ENCODE results near the gene AAK1. TPM values are rescaled to one million over a fixed set of nuclear protein-coding genes. Genes with fewer than 3 reads are reported as not detected.

Gene AAK1
- total RNA-seq, 1 donor from 2014 or later: 72.6 TPM

GRCh38 chr2:69638630-69639029 lies 4.9 kb downstream of the AAK1 start:
- ATAC-seq: no peak
- Histone ChIP-seq H3K27me3 (no peaks in the 10 kb centered on the region), H3K9me3 (no peaks in the 10 kb centered on the region), H3K36me3 (peaks cover 3% of the 10 kb centered on the region), H3K4me1 (peaks cover 32% of the 10 kb centered on the region), H3K27ac (no peak overlapping the region), H3K4me3 (no peak overlapping the region)
- intact Hi-C loops (cut with DNase I): no loop called here
- TF ChIP-seq, protein P1, sequence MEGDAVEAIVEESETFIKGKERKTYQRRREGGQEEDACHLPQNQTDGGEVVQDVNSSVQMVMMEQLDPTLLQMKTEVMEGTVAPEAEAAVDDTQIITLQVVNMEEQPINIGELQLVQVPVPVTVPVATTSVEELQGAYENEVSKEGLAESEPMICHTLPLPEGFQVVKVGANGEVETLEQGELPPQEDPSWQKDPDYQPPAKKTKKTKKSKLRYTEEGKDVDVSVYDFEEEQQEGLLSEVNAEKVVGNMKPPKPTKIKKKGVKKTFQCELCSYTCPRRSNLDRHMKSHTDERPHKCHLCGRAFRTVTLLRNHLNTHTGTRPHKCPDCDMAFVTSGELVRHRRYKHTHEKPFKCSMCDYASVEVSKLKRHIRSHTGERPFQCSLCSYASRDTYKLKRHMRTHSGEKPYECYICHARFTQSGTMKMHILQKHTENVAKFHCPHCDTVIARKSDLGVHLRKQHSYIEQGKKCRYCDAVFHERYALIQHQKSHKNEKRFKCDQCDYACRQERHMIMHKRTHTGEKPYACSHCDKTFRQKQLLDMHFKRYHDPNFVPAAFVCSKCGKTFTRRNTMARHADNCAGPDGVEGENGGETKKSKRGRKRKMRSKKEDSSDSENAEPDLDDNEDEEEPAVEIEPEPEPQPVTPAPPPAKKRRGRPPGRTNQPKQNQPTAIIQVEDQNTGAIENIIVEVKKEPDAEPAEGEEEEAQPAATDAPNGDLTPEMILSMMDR (IDR thresholded peaks at IDR 0.05): no peak
- DNase-seq: no peak

DNA sequence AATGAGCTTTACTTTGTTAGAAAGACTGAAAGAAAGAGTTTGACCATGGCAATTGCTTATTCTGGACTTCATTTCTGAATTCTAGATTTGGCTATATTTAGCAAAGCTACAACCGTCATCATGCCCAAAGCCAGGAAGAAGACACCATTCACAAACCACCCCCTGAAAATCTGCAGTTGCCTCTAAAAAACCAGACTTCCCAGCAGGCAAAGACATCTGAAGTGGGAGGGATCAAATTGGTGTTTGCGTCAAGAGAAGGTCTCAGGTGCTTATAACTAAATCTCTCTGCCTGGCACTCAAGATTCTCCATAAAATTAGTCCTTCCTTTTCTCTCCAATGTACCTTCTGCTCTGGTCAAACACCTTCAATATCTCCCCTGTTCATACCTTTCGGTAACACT lies 5.6 kb downstream of the AAK1 start:
- Histone ChIP-seq H3K27me3 (no peaks in the 10 kb centered on the region), H3K4me1 (peaks cover 32% of the 10 kb centered on the region), H3K4me3 (no peak overlapping the region), H3K27ac (no peak overlapping the region), H3K36me3 (peaks cover 3% of the 10 kb centered on the region), H3K9me3 (no peaks in the 10 kb centered on the region)
- no peak for DNase-seq
- TF ChIP-seq, protein P1 (IDR thresholded peaks at IDR 0.05): no peak
- ATAC-seq: no peak
- intact Hi-C loops (cut with DNase I): no loop called here

DNA sequence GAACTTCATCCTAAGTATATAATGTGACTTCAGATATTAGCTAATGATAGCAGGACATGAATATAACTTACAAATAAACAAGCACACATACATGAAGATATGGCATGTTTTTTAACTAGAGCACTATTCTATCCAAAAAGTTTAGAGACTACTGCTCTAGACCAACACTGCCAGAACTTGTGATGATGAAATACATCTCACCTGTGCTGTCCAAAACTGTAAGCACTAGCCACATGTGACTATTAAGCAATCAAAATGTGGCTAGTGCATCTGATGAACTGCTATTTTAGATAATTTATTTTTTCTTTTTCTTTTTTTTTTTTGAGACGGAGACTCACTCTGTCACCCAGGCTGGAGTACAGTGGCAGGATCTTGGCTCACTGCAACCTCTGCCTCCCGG lies 7.1 kb downstream of the AAK1 start:
- no peak overlapping the region for H3K4me3 ChIP-seq
- no peak for DNase-seq
- no peak overlapping the region for H3K27ac ChIP-seq
- no peaks in the 10 kb centered on the region for H3K27me3 ChIP-seq
- no peak for ATAC-seq
- peaks cover 30% of the 10 kb centered on the region for H3K4me1 ChIP-seq
- peaks cover 3% of the 10 kb centered on the region for H3K36me3 ChIP-seq
- intact Hi-C loops (cut with DNase I): no loop called here
- H3K9me3 ChIP-seq: no peaks in the 10 kb centered on the region
- TF ChIP-seq, protein P1 (IDR thresholded peaks at IDR 0.05): no peak

GRCh38 chr2:69635432-69635831 lies 8.1 kb downstream of the AAK1 start:
- Histone ChIP-seq H3K36me3 (peaks cover 3% of the 10 kb centered on the region), H3K27ac (no peak overlapping the region), H3K4me1 (peaks cover 22% of the 10 kb centered on the region), H3K9me3 (no peaks in the 10 kb centered on the region), H3K27me3 (no peaks in the 10 kb centered on the region), H3K4me3 (no peak overlapping the region)
- DNase-seq (no peak), ATAC-seq (no peak)
- TF ChIP-seq, protein P1 (IDR thresholded peaks at IDR 0.05): no peak
- intact Hi-C loops (cut with DNase I): no loop called here

DNA sequence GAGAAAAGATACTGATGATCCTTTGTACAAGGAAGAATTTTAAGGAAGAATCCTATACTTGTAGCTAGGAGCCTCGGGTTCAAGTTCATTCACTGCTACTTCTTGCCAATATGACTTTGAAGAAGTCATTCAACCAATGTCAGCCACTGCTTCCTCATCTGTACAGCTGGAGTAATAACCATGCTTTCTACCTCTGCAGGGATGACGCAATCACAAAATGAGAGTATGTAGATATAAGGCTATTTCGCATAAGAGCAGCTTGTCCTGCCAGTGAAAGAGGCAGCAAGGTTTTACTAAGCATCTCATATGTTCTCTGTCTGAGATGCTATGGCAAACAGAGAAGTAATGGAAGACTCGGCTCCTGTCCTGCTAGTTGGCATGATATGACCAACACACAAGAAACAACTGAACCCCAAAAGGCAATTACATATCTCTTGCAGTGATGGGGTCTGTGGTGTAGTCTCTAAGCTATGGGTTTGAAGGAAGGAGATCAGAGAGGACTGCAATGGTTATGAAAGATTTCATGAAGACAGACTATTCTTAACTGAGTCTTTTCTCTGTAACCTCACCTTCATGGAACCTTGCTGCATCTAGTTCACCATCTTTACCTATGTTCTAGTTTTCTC lies 9.2 kb downstream of the AAK1 start:
- DNase-seq (no peak), ATAC-seq (peak; percentile 65)
- Histone ChIP-seq H3K27me3 (no peaks in the 10 kb centered on the region), H3K36me3 (no peaks in the 10 kb centered on the region), H3K4me3 (no peak overlapping the region), H3K4me1 (peaks cover 16% of the 10 kb centered on the region), H3K27ac (no peak overlapping the region), H3K9me3 (no peaks in the 10 kb centered on the region)
- intact Hi-C loops (cut with DNase I): no loop called here
- TF ChIP-seq, protein P1 (IDR thresholded peaks at IDR 0.05): no peak

GRCh38 chr2:69631402-69631801 lies 12.1 kb downstream of the AAK1 start:
- H3K27ac ChIP-seq: no peak overlapping the region
- ATAC-seq: no peak

More at GRCh38 chr2:69631402-69631801, 12.1 kb downstream of the AAK1 start:
- no peak overlapping the region for H3K4me3 ChIP-seq
- no peak for DNase-seq
- TF ChIP-seq, protein P1 (IDR thresholded peaks at IDR 0.05): no peak
- intact Hi-C loops (cut with DNase I): no loop called here
- H3K36me3 ChIP-seq: no peaks in the 10 kb centered on the region
- peaks cover 25% of the 10 kb centered on the region for H3K4me1 ChIP-seq
- H3K27me3 ChIP-seq: no peaks in the 10 kb centered on the region
- H3K9me3 ChIP-seq: no peaks in the 10 kb centered on the region

All from upper lobe of right lung (tissue), 1 donor.